ENCODE measurements around the gene WWTR1. TPM values are rescaled to one million over a fixed set of nuclear protein-coding genes. Genes with fewer than 3 reads are reported as not detected.

WWTR1 gene
- total and polyA plus RNA-seq, 2 donors (not counting 3 experiments of a cell fraction or from before 2014, with no cell fraction given): 210 to 341 TPM

GRCh38 chr3:149588909-149589308, 68.9 kb downstream of the WWTR1 start:
- DNase-seq (ENCODE audit: low read depth, low spot score): no peak
- Histone ChIP-seq H3K36me3 (ENCODE audit: control insufficient read depth in 2 of 2, extremely low read depth in 1 of 2, insufficient read depth in 2 of 2, low read length in 2 of 2) (peaks cover 0 to 3% of the 10 kb centered on the region in 2 experiments), H3K79me2 (ENCODE audit: control insufficient read depth, insufficient read depth, low read length) (peaks cover 80% of the 10 kb centered on the region), H3K27me3 (ENCODE audit: control insufficient read depth in 2 of 2, insufficient read depth in 2 of 2, low read length in 2 of 2) (no peaks in the 10 kb centered on the region), H3K4me1 (ENCODE audit: control insufficient read depth, extremely low read depth, insufficient read depth, low read length) (peaks cover 96% of the 10 kb centered on the region), H3K9me3 (replicated peaks; ENCODE audit: control insufficient read depth, insufficient read depth, low read length) (no peaks in the 10 kb centered on the region), H2AFZ (ENCODE audit: low read depth, low read length) (no peak overlapping the region), H3K4me2 (ENCODE audit: insufficient read depth, low read length) (peak overlapping the region; percentile 75), H4K20me1 (replicated peaks; ENCODE audit: control insufficient read depth, extremely low read depth, insufficient read depth, low read length) (no peaks in the 10 kb centered on the region), H3K9me1 (replicated peaks; ENCODE audit: control insufficient read depth, extremely low read depth, insufficient read depth, low read length) (no peaks in the 10 kb centered on the region), H3K9ac (replicated peaks; ENCODE audit: extremely low read depth, insufficient read depth, low read length) (peak overlapping the region; percentile 72), H3K27ac (ENCODE audit: insufficient read depth, low read depth, low read length) (peak overlapping the region; percentile 96), H3K4me3 (replicated peaks in 1 of 3; ENCODE audit: insufficient read depth in 1 of 3, low read depth in 1 of 3, low read length in 3 of 3) (no peak overlapping the region)
- ChIA-PET CTCF (interaction anchor here (0.6 to 3.7 kb wide), 10 partner anchors 10 to 129 kb away, joined by 3 to 17 read pairs (median 4); partner anchors contain the start of gene WWTR1), POLR2A (interaction anchor here (1.2 kb wide), 1 partner anchor 70 kb away, joined by 3 read pairs; the partner anchor contains the start of gene WWTR1)
- TF ChIP-seq POLR2A (IDR thresholded peaks at IDR 0.05; ENCODE audit: low read depth, low read length) (no peak), POLR2AphosphoS5 (IDR thresholded peaks at IDR 0.05; ENCODE audit: insufficient read depth, low read depth, low read length) (peak; percentile 19)
- intact Hi-C loops (cut with micrococcal nuclease): loop anchor here (1.0 kb wide), 5 partner anchors 9 to 31 kb away; no protein-coding TSS in a partner anchor
- no peak for FAIRE-seq
- dilution Hi-C loops (cut with MboI; ENCODE audit: extremely low pct_ligation_motif_present, low sequenced_read_pairs): no loop called here
- BruUV-seq (replicated peaks): TSS peak; percentile 47

GRCh38 chr3:149587383-149587782, 70.4 kb downstream of the WWTR1 start:
- POLR2A ChIA-PET: interaction anchor here (0.6 to 0.8 kb wide), 2 partner anchors 53 to 1176 kb away, joined by 3 to 9 read pairs; partner anchors contain the start of gene SIAH2
- no peaks in the 10 kb centered on the region for H4K20me1 ChIP-seq (replicated peaks; ENCODE audit: control insufficient read depth, extremely low read depth, insufficient read depth, low read length)
- H3K4me2 ChIP-seq (ENCODE audit: insufficient read depth, low read length): peak overlapping the region; percentile 60
- H3K9me3 ChIP-seq (replicated peaks; ENCODE audit: control insufficient read depth, insufficient read depth, low read length): no peaks in the 10 kb centered on the region
- no peaks in the 10 kb centered on the region for H3K27me3 ChIP-seq (ENCODE audit: control insufficient read depth in 2 of 2, insufficient read depth in 2 of 2, low read length in 2 of 2)
- intact Hi-C loops (cut with micrococcal nuclease) (no loop called here), dilution Hi-C loops (cut with MboI; ENCODE audit: extremely low pct_ligation_motif_present, low sequenced_read_pairs) (no loop called here)
- DNase-seq (ENCODE audit: low read depth, low spot score) (peak; percentile 66), FAIRE-seq (no peak)
- peak overlapping the region; percentile 34 for H3K9ac ChIP-seq (replicated peaks; ENCODE audit: extremely low read depth, insufficient read depth, low read length)
- peaks cover 90% of the 10 kb centered on the region for H3K4me1 ChIP-seq (ENCODE audit: control insufficient read depth, extremely low read depth, insufficient read depth, low read length)
- no peak overlapping the region for H3K4me3 ChIP-seq (replicated peaks in 1 of 3; ENCODE audit: insufficient read depth in 1 of 3, low read depth in 1 of 3, low read length in 3 of 3)
- CTCF ChIA-PET: interaction anchor here (0.8 to 3.7 kb wide), 11 partner anchors 8 to 130 kb away, joined by 3 to 17 read pairs (median 5); no protein-coding TSS in a partner anchor
- H2AFZ ChIP-seq (ENCODE audit: low read depth, low read length): no peak overlapping the region
- H3K79me2 ChIP-seq (ENCODE audit: control insufficient read depth, insufficient read depth, low read length): peaks cover 79% of the 10 kb centered on the region
- H3K9me1 ChIP-seq (replicated peaks; ENCODE audit: control insufficient read depth, extremely low read depth, insufficient read depth, low read length): no peaks in the 10 kb centered on the region
- H3K36me3 ChIP-seq (ENCODE audit: control insufficient read depth in 2 of 2, extremely low read depth in 1 of 2, insufficient read depth in 2 of 2, low read length in 2 of 2): no peaks in the 10 kb centered on the region
- no peak for TF ChIP-seq EZH2 (IDR thresholded peaks at IDR 0.05; ENCODE audit: borderline replicate concordance, low read depth, low read length, severe bottlenecking)
- no peak for TF ChIP-seq FOS (IDR thresholded peaks at IDR 0.05; ENCODE audit: borderline replicate concordance, insufficient read depth, low read length)
- TF ChIP-seq CTCF (IDR thresholded peaks at IDR 0.05; ENCODE audit: extremely low read depth in 1 of 2, insufficient read depth in 1 of 2, low read depth in 1 of 2, low read length in 2 of 2): no peak
- no peak for TF ChIP-seq POLR2AphosphoS5 (IDR thresholded peaks at IDR 0.05; ENCODE audit: insufficient read depth, low read depth, low read length)
- peak overlapping the region; percentile 96 for H3K27ac ChIP-seq (ENCODE audit: insufficient read depth, low read depth, low read length)
- BruUV-seq (replicated peaks): no TSS peak
